GM19043 (cell line): ENCODE measurements around the gene CD8A.

Experiments used
- ATAC-seq: cut with Tn5 transposase; IDR thresholded peaks from one replicate; pipeline ENCODE4 v1.9.1; 2021; ENCODE audit warnings: low read depth; ENCODE audit not compliant: unreplicated experiment

Gene CD8A

GRCh38 chr2:86809481-86810121, 18.9 kb upstream of the CD8A start:
- ATAC-seq, result no peak

- peak; percentile 94 for ATAC-seq
Measured at GRCh38 chr2:86808315-86809161, 17.8 kb upstream of the CD8A start.

GRCh38 chr2:86807468-86808275, 17.0 kb upstream of the CD8A start:
- ATAC-seq, result peak; percentile 15

- ATAC-seq, result no peak
Measured at GRCh38 chr2:86807133-86807467, 16.4 kb upstream of the CD8A start.

GRCh38 chr2:86806059-86806857, 15.5 kb upstream of the CD8A start:
- no peak for ATAC-seq

GRCh38 chr2:86800856-86801567, 10.3 kb upstream of the CD8A start:
- no peak for ATAC-seq

- no peak for ATAC-seq
Measured at GRCh38 chr2:86794861-86795260, 4.1 kb upstream of the CD8A start.

- ATAC-seq, result no peak
Measured at GRCh38 chr2:86793752-86794151, 3.0 kb upstream of the CD8A start.

- no peak for ATAC-seq
Measured at GRCh38 chr2:86791573-86791972, 860 bp upstream of the CD8A start.

- no peak for ATAC-seq
Measured at GRCh38 chr2:86790134-86790675, 508 bp downstream of the CD8A start.

- no peak for ATAC-seq
Measured at GRCh38 chr2:86789687-86790133, 1.0 kb downstream of the CD8A start.

- no peak for ATAC-seq
Measured at GRCh38 chr2:86788881-86789686, 1.6 kb downstream of the CD8A start.

GRCh38 chr2:86788165-86788564, 2.5 kb downstream of the CD8A start:
- no peak for ATAC-seq

GRCh38 chr2:86787736-86788135, 3.0 kb downstream of the CD8A start:
- no peak for ATAC-seq

GRCh38 chr2:86786001-86786536, 4.6 kb downstream of the CD8A start:
- no peak for ATAC-seq

GRCh38 chr2:86785456-86785855, 5.3 kb downstream of the CD8A start:
- ATAC-seq, result no peak

GRCh38 chr2:86783615-86784339, 6.9 kb downstream of the CD8A start:
- peak; percentile 91 for ATAC-seq

- no peak for ATAC-seq
Measured at GRCh38 chr2:86782748-86783147, 8.0 kb downstream of the CD8A start.
